Neural progenitor cell (in vitro differentiated cells): Measurements from ENCODE around the gene TF. TPM values are rescaled to one million over a fixed set of nuclear protein-coding genes. Genes with fewer than 3 reads are reported as not detected.
"Not testable (repeated sequence)": the region's sequence is repeated elsewhere in the genome, so short reads cannot be mapped to it uniquely, and the experiment has no call there.

Source experiments
- DNase-seq: peaks from one replicate; pipeline ENCODE4 v3.0.0-alpha.2; 2016; ENCODE audit warnings: low spot score
- H2AFZ ChIP-seq: fragments of 200-600 bp; sonication (generic); replicated peaks from 2 replicates; pipeline ENCODE4 v1.6.1; 2016; ENCODE audit warnings: antibody characterized with exemption
- H3F3A ChIP-seq: fragments of 200-600 bp; sonication (generic); 2 replicates; pipeline ENCODE4 v1.6.1; 2016; ENCODE audit warnings: antibody characterized with exemption, low read depth
- H3K27ac ChIP-seq: fragments of 200-600 bp; sonication (generic); 2 replicates; pipeline ENCODE4 v1.5.1; 2016; ENCODE audit warnings: mild to moderate bottlenecking
- H3K27me3 ChIP-seq: fragments of 200-600 bp; sonication (generic); 2 replicates; pipeline ENCODE4 v1.6.1; 2016; ENCODE audit warnings: mild to moderate bottlenecking, moderate library complexity
- H3K36me3 ChIP-seq: fragments of 200-600 bp; sonication (generic); 2 replicates; pipeline ENCODE4 v1.5.1; 2016
- H3K4me1 ChIP-seq: fragments of 200-600 bp; sonication (generic); 2 replicates; pipeline ENCODE4 v1.6.1; 2016; ENCODE audit warnings: mixed run types
- H3K4me2 ChIP-seq: fragments of 200-600 bp; sonication (generic); 2 replicates; pipeline ENCODE4 v1.6.1; 2016
- H3K4me3 ChIP-seq: fragments of 200-600 bp; sonication (generic); 2 replicates; pipeline ENCODE4 v1.5.1; 2016
- H3K79me2 ChIP-seq: fragments of 200-600 bp; sonication (generic); 2 replicates; pipeline ENCODE4 v1.6.1; 2016; ENCODE audit warnings: low read depth
- H3K9ac ChIP-seq: fragments of 200-600 bp; sonication (generic); 2 replicates; pipeline ENCODE4 v1.6.1; 2016
- H3K9me3 ChIP-seq: fragments of 200-600 bp; sonication (generic); 2 replicates; pipeline ENCODE4 v1.5.1; 2016; ENCODE audit warnings: low read depth
- H4K20me1 ChIP-seq: fragments of 200-600 bp; sonication (generic); 2 replicates; pipeline ENCODE4 v1.6.1; 2016; ENCODE audit warnings: low read depth
- H3K27ac Mint-ChIP-seq: 3 replicates; pipeline ENCODE4 v1.8.0; 2021; ENCODE audit warnings: mixed read lengths
- H3K27me3 Mint-ChIP-seq: 2 replicates; pipeline ENCODE4 v1.8.0; 2022; ENCODE audit warnings: low read depth, mild to moderate bottlenecking, inconsistent platforms, moderate library complexity, mixed read lengths; ENCODE audit not compliant: insufficient read depth
- H3K36me3 Mint-ChIP-seq: 3 replicates; pipeline ENCODE4 v1.8.0; 2021; ENCODE audit warnings: mixed read lengths
- H3K4me1 Mint-ChIP-seq: 3 replicates; pipeline ENCODE4 v1.8.0; 2021; ENCODE audit warnings: mixed read lengths
- H3K4me3 Mint-ChIP-seq: 3 replicates; pipeline ENCODE4 v1.8.0; 2021; ENCODE audit warnings: mild to moderate bottlenecking, moderate library complexity, mixed read lengths
- H3K9me3 Mint-ChIP-seq: 3 replicates; pipeline ENCODE4 v1.8.0; 2020; ENCODE audit warnings: mixed read lengths
- CTCF ChIP-seq: fragments of 200-600 bp; sonication (generic); IDR thresholded peaks from 2 replicates; pipeline ENCODE4 v1.5.1; 2017; ENCODE audit warnings: antibody characterized with exemption, mild to moderate bottlenecking
- EZH2 ChIP-seq: fragments of 200-600 bp; sonication (generic); IDR thresholded peaks from 2 replicates; pipeline ENCODE4 v1.6.1; 2017; ENCODE audit warnings: antibody characterized with exemption, mild to moderate bottlenecking, moderate library complexity
- EZH2phosphoT487 ChIP-seq: fragments of 200-600 bp; sonication (generic); IDR thresholded peaks from 2 replicates; pipeline ENCODE4 v1.6.1; 2017; ENCODE audit warnings: antibody characterized with exemption
- total RNA-seq: library from RNA; depleted of rRNA; stranded (reverse); fragments of >200 nt; gene quantifications from 2 replicates; pipeline ENCODE4 v1.2.3, GENCODE V29; 2015; ENCODE audit warnings: low replicate concordance

Gene TF
- total RNA-seq, 1 donor from 2014 or later, result 0.77 TPM

DNA sequence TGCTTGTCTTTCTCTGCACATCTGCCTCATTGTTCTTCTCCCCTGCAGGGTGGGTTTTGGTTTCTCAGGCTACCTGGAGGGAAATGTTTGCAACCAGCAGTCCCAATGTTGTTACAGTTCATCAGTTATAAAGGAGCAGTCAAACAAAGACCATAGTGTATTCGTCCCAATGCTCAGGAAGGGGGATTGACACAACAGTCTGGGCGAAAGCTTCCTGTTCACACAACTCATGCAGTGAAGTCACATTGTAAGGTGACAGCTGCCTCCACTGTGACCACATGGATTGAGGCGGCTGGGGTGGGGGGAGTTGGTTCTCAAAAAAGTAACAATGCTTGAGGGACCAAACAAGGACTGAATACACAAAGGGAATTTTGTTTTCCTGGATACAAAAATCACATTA lies 28.8 kb upstream of the TF start:
- Histone ChIP-seq H3K27ac (no peak overlapping the region), H3K79me2 (no peaks in the 10 kb centered on the region), H3K27me3 (no peaks in the 10 kb centered on the region), H3F3A (no peaks in the 10 kb centered on the region), H3K4me1 (no peaks in the 10 kb centered on the region), H3K36me3 (no peaks in the 10 kb centered on the region), H3K4me3 (no peak overlapping the region), H3K9me3 (peaks cover 8% of the 10 kb centered on the region), H4K20me1 (no peaks in the 10 kb centered on the region), H3K4me2 (no peak overlapping the region), H3K9ac (no peak overlapping the region), H2AFZ (no peak overlapping the region)
- no peak overlapping the region for H3K27ac Mint-ChIP-seq
- no peaks in the 10 kb centered on the region for H3K36me3 Mint-ChIP-seq
- no peak for DNase-seq
- no peak overlapping the region for H3K4me3 Mint-ChIP-seq
- no peak for TF ChIP-seq EZH2
- TF ChIP-seq EZH2phosphoT487, result no peak
- TF ChIP-seq CTCF, result no peak
- no peaks in the 10 kb centered on the region for H3K4me1 Mint-ChIP-seq
- H3K27me3 Mint-ChIP-seq, result peaks cover 2% of the 10 kb centered on the region
- H3K9me3 Mint-ChIP-seq, result peaks cover 14% of the 10 kb centered on the region

DNA sequence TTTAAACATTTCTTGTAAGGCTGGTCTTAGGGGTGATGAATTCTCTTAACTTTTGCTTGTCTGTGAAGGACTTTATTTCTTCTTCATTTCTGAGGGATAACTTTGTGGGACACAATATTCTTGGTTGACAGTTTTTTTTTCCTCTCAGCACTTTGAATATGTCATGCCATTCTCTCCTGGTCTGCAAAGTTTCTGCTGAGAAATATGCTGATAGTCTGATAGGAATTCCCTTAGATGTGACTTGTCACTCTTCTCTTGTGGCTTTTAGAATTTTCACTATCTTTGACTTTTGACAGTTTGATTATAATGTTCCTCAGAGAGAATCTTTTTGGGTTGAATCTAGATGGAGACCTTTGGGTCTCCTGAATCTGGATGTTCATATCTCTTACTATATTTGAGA lies 23.3 kb upstream of the TF start:
- no peak for TF ChIP-seq EZH2phosphoT487
- TF ChIP-seq CTCF, result no peak
- no peak for TF ChIP-seq EZH2
- H3K4me1 ChIP-seq, result no peaks in the 10 kb centered on the region
- no peaks in the 10 kb centered on the region for H3K27me3 ChIP-seq
- no peaks in the 10 kb centered on the region for H3K36me3 ChIP-seq
- Mint-ChIP-seq H3K36me3 (no peaks in the 10 kb centered on the region), H3K9me3 (peaks cover 28% of the 10 kb centered on the region), H3K27ac (no peak overlapping the region), H3K4me3 (no peak overlapping the region), H3K4me1 (no peaks in the 10 kb centered on the region), H3K27me3 (peaks cover 3% of the 10 kb centered on the region)
- no peak overlapping the region for H2AFZ ChIP-seq
- H3K4me3 ChIP-seq, result no peak overlapping the region
- H4K20me1 ChIP-seq, result no peaks in the 10 kb centered on the region
- peaks cover 10% of the 10 kb centered on the region for H3K9me3 ChIP-seq
- no peak overlapping the region for H3K4me2 ChIP-seq
- no peak for DNase-seq
- H3K27ac ChIP-seq, result no peak overlapping the region
- no peak overlapping the region for H3K9ac ChIP-seq
- no peaks in the 10 kb centered on the region for H3F3A ChIP-seq
- H3K79me2 ChIP-seq, result no peaks in the 10 kb centered on the region

GRCh38 chr3:133730993-133731392 lies 15.2 kb upstream of the TF start:
- DNase-seq, result no peak
- no peaks in the 10 kb centered on the region for H3K9me3 ChIP-seq
- peaks cover 15% of the 10 kb centered on the region for H3K9me3 Mint-ChIP-seq

GRCh38 chr3:133732231-133732630 lies 14.0 kb upstream of the TF start:
- H3K27ac Mint-ChIP-seq, H2AFZ ChIP-seq, H3K9me3 ChIP-seq, H3K4me1 Mint-ChIP-seq, H3K9ac ChIP-seq, H3K79me2 ChIP-seq, H3K4me3 ChIP-seq, H3K27ac ChIP-seq, H3K4me2 ChIP-seq, DNase-seq, H3K36me3 Mint-ChIP-seq, H3K36me3 ChIP-seq, H3F3A ChIP-seq, H4K20me1 ChIP-seq, H3K27me3 ChIP-seq, H3K4me3 Mint-ChIP-seq, H3K4me1 ChIP-seq: not testable (repeated sequence)
- Mint-ChIP-seq H3K9me3 (peaks cover 18% of the 10 kb centered on the region), H3K27me3 (peaks cover 12% of the 10 kb centered on the region)

More at GRCh38 chr3:133730993-133731392, 15.2 kb upstream of the TF start:
- Histone ChIP-seq H2AFZ (no peak overlapping the region), H3K79me2 (no peaks in the 10 kb centered on the region), H3K27ac (no peak overlapping the region), H3K9ac (no peak overlapping the region), H3K27me3 (no peaks in the 10 kb centered on the region), H4K20me1 (no peaks in the 10 kb centered on the region), H3K36me3 (no peaks in the 10 kb centered on the region), H3K4me2 (no peak overlapping the region), H3F3A (no peaks in the 10 kb centered on the region), H3K4me3 (no peak overlapping the region), H3K4me1 (no peaks in the 10 kb centered on the region)
- Mint-ChIP-seq H3K27ac (no peak overlapping the region), H3K27me3 (peaks cover 12% of the 10 kb centered on the region), H3K36me3 (peaks cover 4% of the 10 kb centered on the region), H3K4me1 (no peaks in the 10 kb centered on the region), H3K4me3 (no peak overlapping the region)
- no peak for TF ChIP-seq EZH2
- no peak for TF ChIP-seq CTCF
- TF ChIP-seq EZH2phosphoT487, result no peak
